Body of pancreas (tissue), 4 donors: ENCODE measurements around the gene SMG7.

Source experiments
- CTCF ChIP-seq, 7 experiments: fragments of 450-650 bp in 4 of 7; fragments of 200-600 bp in 3 of 7; sonication (generic) in 3 of 7; IDR thresholded peaks; one replicate each; pipeline ENCODE4 v1.5.1; 2016 to 2019; ENCODE audit warnings: antibody characterized with exemption in 7 of 7
- POLR2A ChIP-seq, 3 donors: fragments of 450-650 bp; IDR thresholded peaks; one replicate each; pipeline ENCODE4 v1.6.1; 2016; ENCODE audit warnings: antibody characterized with exemption in 3 of 3, mild to moderate bottlenecking in 2 of 3

GRCh38 chr1:183585038-183585437 lies 112.7 kb downstream of the SMG7 start:
- TF ChIP-seq POLR2A (IDR thresholded peaks at IDR 0.05) (no peak), CTCF (IDR thresholded peaks at IDR 0.05) (no peak)
